GM12864 (cell line): ENCODE measurements around the gene KRTCAP2.

Source experiments
- DNase-seq: peaks from one replicate; pipeline ENCODE4 v3.0.0-alpha.2; 2011; ENCODE audit warnings: low read depth
- H3K4me3 ChIP-seq: 2 replicates; pipeline ENCODE4 v1.5.1; 2011; ENCODE audit warnings: mild to moderate bottlenecking, low read depth, low read length, control low read depth
- CTCF ChIP-seq: IDR thresholded peaks from 2 replicates; pipeline ENCODE4 v1.5.1; 2011; ENCODE audit warnings: low read depth, mild to moderate bottlenecking, moderate library complexity, low read length, control low read depth, inconsistent platforms; ENCODE audit errors: missing control alignments

Gene KRTCAP2

DNA sequence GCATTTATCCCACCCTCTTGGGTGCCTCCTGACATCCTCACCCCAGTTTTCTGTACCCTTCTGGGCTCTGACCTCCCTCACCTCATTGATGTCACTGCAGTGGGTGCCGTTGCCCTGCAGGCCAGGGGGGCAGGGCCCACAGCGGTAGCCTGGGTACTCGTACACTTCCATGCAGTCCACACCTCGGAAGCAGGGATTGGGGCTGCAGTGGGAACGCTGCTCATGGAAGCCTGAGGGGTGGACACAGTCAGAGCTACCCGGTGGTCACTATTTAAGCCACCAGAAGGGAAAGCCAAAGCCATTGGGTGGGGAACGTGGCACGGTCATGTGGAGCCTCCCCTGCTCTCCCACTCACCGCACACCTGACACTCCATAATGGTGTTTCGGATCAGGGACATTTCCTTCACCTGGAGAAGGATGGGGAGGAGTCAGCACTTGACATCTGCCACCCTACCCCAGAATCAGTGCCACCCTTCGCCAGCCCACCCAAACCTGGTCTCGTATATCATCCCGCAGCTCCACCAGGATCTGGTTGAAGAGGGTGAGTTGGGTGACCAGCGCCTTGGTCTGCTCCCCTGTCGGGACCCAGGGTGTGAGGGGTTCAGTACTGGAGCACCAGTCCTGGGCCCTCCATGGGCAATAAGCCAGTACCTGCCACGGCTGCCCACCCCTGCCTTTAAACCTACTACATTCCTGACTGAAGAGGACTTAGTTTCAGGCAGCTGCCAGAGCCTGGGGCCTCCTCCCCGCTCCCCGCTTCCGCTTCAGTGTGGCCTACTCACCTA is 29.8 kb upstream of the KRTCAP2 start:
- DNase-seq: no peak
- no peak for TF ChIP-seq CTCF
- no peak overlapping the region for H3K4me3 ChIP-seq

DNA sequence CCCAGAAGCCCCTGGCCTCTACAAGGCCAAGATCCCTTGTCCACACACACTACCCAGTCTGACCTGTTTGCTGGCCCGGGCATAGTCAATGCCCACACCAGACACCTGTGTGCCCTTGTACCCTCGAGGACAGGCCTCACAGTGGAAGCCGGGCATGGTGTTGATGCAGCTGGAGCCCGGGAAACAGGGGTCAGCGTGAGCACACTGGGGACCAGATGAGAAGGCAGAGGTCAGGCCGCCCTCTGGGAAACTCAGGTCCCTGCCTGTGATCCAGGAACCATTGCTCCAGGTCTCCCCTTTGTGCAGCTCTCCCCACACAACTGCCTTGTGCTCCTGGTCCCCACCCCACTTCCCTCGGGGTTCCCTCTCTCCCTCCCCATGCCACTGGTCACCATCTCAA is 29.1 kb upstream of the KRTCAP2 start:
- no peak for DNase-seq
- TF ChIP-seq CTCF: no peak
- no peak overlapping the region for H3K4me3 ChIP-seq

- H3K4me3 ChIP-seq: no peak overlapping the region
- DNase-seq: no peak
- TF ChIP-seq CTCF: no peak
These were observed 27.8 kb upstream of the KRTCAP2 start for GRCh38 chr1:155200920-155201319.

DNA sequence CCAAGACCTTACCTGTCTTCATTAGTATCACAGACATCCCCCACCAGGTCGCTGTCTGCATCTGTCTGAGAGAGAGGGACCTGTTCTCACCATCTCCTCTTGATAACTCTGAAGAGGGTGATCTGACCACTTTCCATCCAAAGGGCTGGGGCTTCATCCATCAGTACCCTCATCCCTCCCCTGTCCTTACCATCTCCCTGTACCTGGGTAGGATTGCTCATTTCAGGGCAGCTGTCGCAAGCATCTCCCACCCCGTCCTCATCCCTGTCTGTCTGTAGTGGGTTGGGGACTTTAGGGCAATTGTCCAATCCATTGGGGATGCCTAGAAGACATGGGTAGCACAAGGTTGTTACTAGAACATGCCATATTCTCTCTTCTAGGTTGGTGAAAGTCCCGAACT is 26.7 kb upstream of the KRTCAP2 start:
- DNase-seq: no peak
- no peak for TF ChIP-seq CTCF
- no peak overlapping the region for H3K4me3 ChIP-seq

GRCh38 chr1:155198547-155198906 is 25.4 kb upstream of the KRTCAP2 start:
- TF ChIP-seq CTCF: no peak

DNA sequence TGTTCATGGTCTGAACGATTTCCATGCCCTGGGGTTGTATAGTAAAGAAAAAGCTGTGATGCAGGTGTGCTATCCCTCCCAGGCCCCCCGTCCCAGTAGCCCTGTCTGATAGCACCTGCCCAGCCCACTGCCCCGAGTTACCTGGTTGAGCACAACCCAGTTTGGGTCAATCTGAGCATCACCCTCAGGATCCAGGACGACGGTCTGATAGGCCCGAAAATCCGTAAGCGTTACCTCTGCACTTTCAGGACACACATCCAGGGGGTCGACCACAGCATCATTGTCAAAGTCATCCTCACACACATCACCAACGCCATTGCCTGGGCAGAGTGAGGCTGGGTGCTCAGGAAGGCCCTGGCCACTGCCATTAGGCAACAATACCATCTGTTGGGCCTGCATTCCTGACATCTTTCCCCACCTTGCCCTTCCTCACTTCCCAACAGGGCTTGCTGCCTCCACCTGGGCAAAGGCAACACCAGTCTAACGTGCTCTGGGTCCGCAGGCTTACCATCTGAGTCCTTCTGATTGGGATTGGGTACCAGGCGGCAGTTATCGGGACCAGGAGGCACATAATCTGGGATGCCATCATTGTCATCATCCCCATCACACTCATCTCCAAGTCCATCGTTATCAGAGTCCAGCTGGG is 24.9 kb upstream of the KRTCAP2 start:
- H3K4me3 ChIP-seq: no peak overlapping the region
- TF ChIP-seq CTCF: no peak
- no peak for DNase-seq

More at GRCh38 chr1:155198547-155198906, 25.4 kb upstream of the KRTCAP2 start:
- no peak overlapping the region for H3K4me3 ChIP-seq
- no peak for DNase-seq
